GM13976 (cell line): ENCODE data around the gene PITHD1.
"Not testable (repeated sequence)": the region's sequence is repeated elsewhere in the genome, so short reads cannot be mapped to it uniquely, and the experiment has no call there.

Experiments
- DNase-seq: peaks from one replicate; pipeline ENCODE4 v3.0.0; 2012; ENCODE audit warnings: low spot score
- CTCF ChIP-seq: IDR thresholded peaks from 2 replicates; pipeline ENCODE4 v1.5.1; 2012; ENCODE audit warnings: borderline replicate concordance, mild to moderate bottlenecking; ENCODE audit not compliant: insufficient read depth; ENCODE audit errors: extremely low read depth, missing control alignments, control extremely low read depth
- in situ Hi-C: fragments of 300-500 bp; cut with MboI; formaldehyde crosslinking; loops from one replicate; pipeline ENCODE4 v1.12.0; 2022; ENCODE audit warnings: low sequenced_read_pairs, mixed read lengths, inconsistent platforms; ENCODE audit not compliant: unreplicated experiment

The PITHD1 gene

GRCh38 chr1:23799570-23800399 is 21.6 kb downstream of the PITHD1 start:
- in situ Hi-C loops = no loop called here
- peak; percentile 74 for DNase-seq
- TF ChIP-seq CTCF = no peak

GRCh38 chr1:23800400-23801337 is 22.5 kb downstream of the PITHD1 start, which contains the start of gene GALE:
GALE (minus strand) TSS chr1:23800754; CDS start chr1:23799007, 1,747 bp downstream.
- DNase-seq = peak; percentile 99
- no peak for TF ChIP-seq CTCF
- in situ Hi-C loops = no loop called here

GRCh38 chr1:23801338-23801748 is 23.1 kb downstream of the PITHD1 start:
- in situ Hi-C loops = no loop called here
- no peak for TF ChIP-seq CTCF
- DNase-seq = no peak

GRCh38 chr1:23801876-23802275 is 23.7 kb downstream of the PITHD1 start:
- in situ Hi-C loops = no loop called here
- DNase-seq = no peak
- TF ChIP-seq CTCF = no peak

- in situ Hi-C loops = not testable (repeated sequence)
Observed at GRCh38 chr1:23802809-23803342, 24.7 kb downstream of the PITHD1 start.

GRCh38 chr1:23803674-23804073 is 25.5 kb downstream of the PITHD1 start:
- in situ Hi-C loops = no loop called here
- TF ChIP-seq CTCF = no peak
- DNase-seq = no peak

More at GRCh38 chr1:23802809-23803342, 24.7 kb downstream of the PITHD1 start:
- DNase-seq = not testable (repeated sequence)

GRCh38 chr1:23804183-23804835 is 26.1 kb downstream of the PITHD1 start:
- in situ Hi-C loops = no loop called here
- TF ChIP-seq CTCF = no peak
- DNase-seq = no peak
